ENCODE measurements around the gene LOC128125822.

Gene LOC128125822

DNA sequence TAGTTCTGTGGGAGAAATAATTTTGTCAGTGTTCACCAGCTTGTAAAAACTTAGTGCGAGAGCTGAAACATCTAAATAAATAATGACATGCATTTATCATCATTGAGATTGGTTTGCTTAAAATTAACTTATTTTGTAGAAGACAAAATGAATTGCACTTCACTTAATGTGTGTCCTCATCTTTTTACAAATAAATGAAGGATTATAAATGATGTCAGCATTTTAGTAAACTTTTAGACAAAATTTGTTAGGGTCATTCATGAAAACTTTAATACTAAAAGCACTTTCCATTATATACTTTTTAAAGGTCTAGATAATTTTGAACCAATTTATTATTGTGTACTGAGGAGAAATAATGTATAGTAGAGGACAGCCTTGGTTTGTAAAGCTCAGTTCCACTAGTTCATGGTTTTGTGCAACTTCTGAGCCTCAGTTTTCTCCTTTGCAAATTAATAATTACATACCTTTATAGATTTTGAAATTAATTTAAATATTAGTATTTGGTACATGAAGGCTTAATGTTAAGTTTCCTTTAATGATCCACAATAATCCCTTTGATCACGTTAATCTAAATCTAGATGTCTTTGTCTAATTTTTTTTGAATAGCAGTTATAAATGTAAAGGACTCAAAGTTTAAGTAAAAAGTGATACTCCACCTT is 9.2 kb downstream of the LOC128125822 start:
- Histone ChIP-seq H3K27me3 (ENCODE audit: insufficient read depth, low read length) (no peaks in the 10 kb centered on the region), H3K79me2 (ENCODE audit: insufficient read depth, low read length) (peaks cover 70% of the 10 kb centered on the region), H3K4me1 (ENCODE audit: control insufficient read depth in 1 of 2, insufficient read depth in 2 of 2, low read length in 2 of 2) (no peaks in the 10 kb centered on the region), H3K36me3 (ENCODE audit: control insufficient read depth in 1 of 2, insufficient read depth in 2 of 2, low read length in 2 of 2) (peaks cover 71 to 75% of the 10 kb centered on the region in 2 experiments), H3K4me3 (replicated peaks in 1 of 2; ENCODE audit: low read depth in 1 of 2, low read length in 2 of 2) (no peak overlapping the region), H3K27ac (ENCODE audit: low read depth, low read length) (no peak overlapping the region), H4K20me1 (ENCODE audit: insufficient read depth) (peaks cover 33% of the 10 kb centered on the region), H3K9me3 (ENCODE audit: control insufficient read depth in 1 of 2, insufficient read depth in 1 of 2, low read depth in 1 of 2, low read length in 2 of 2) (no peaks in the 10 kb centered on the region), H2AFZ (ENCODE audit: low read depth, low read length, poor library complexity, severe bottlenecking) (no peak overlapping the region), H3K4me2 (ENCODE audit: low read length) (no peak overlapping the region), H3K9ac (ENCODE audit: low read length) (no peak overlapping the region), H3K9me2 (ENCODE audit: insufficient read depth) (no peaks in the 10 kb centered on the region)
- TF ChIP-seq POLR2A (IDR thresholded peaks at IDR 0.05; ENCODE audit: borderline replicate concordance, extremely low read depth, insufficient read depth, insufficient read length) (no peak), ZNF274 (IDR thresholded peaks at IDR 0.05; ENCODE audit: low read depth, low read length) (no peak), ELF1 (IDR thresholded peaks at IDR 0.05; ENCODE audit: borderline replicate concordance, low read depth) (no peak), CBX3 (IDR thresholded peaks at IDR 0.05; ENCODE audit: low read depth) (no peak), POLR2AphosphoS5 (IDR thresholded peaks at IDR 0.05; ENCODE audit: low read depth, low read length) (no peak), SRF (IDR thresholded peaks at IDR 0.05; ENCODE audit: low read depth) (no peak), EZH2phosphoT487 (IDR thresholded peaks at IDR 0.05; ENCODE audit: borderline replicate concordance) (no peak), FOSL1 (IDR thresholded peaks at IDR 0.05; ENCODE audit: low read depth) (no peak), TCF7L2 (IDR thresholded peaks at IDR 0.05; ENCODE audit: borderline replicate concordance, extremely low read depth, insufficient read depth, insufficient read length) (no peak), SIN3A (IDR thresholded peaks at IDR 0.05; ENCODE audit: low read depth) (no peak), EGR1 (IDR thresholded peaks at IDR 0.05; ENCODE audit: low read depth) (no peak), YY1 (IDR thresholded peaks at IDR 0.05; ENCODE audit: extremely low read depth, insufficient replicate concordance, low read depth, low read length) (no peak), RAD21 (IDR thresholded peaks at IDR 0.05; ENCODE audit: low read depth) (no peak), ZFX (IDR thresholded peaks at IDR 0.05) (no peak), SP1 (IDR thresholded peaks at IDR 0.05; ENCODE audit: low read depth) (no peak), EZH2 (IDR thresholded peaks at IDR 0.05) (no peak)
- TF ChIP-seq, protein P1, sequence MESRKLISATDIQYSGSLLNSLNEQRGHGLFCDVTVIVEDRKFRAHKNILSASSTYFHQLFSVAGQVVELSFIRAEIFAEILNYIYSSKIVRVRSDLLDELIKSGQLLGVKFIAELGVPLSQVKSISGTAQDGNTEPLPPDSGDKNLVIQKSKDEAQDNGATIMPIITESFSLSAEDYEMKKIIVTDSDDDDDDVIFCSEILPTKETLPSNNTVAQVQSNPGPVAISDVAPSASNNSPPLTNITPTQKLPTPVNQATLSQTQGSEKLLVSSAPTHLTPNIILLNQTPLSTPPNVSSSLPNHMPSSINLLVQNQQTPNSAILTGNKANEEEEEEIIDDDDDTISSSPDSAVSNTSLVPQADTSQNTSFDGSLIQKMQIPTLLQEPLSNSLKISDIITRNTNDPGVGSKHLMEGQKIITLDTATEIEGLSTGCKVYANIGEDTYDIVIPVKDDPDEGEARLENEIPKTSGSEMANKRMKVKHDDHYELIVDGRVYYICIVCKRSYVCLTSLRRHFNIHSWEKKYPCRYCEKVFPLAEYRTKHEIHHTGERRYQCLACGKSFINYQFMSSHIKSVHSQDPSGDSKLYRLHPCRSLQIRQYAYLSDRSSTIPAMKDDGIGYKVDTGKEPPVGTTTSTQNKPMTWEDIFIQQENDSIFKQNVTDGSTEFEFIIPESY (IDR thresholded peaks at IDR 0.05; ENCODE audit: extremely low read depth, insufficient replicate concordance, low read length): no peak
- TF ChIP-seq, protein P2, sequence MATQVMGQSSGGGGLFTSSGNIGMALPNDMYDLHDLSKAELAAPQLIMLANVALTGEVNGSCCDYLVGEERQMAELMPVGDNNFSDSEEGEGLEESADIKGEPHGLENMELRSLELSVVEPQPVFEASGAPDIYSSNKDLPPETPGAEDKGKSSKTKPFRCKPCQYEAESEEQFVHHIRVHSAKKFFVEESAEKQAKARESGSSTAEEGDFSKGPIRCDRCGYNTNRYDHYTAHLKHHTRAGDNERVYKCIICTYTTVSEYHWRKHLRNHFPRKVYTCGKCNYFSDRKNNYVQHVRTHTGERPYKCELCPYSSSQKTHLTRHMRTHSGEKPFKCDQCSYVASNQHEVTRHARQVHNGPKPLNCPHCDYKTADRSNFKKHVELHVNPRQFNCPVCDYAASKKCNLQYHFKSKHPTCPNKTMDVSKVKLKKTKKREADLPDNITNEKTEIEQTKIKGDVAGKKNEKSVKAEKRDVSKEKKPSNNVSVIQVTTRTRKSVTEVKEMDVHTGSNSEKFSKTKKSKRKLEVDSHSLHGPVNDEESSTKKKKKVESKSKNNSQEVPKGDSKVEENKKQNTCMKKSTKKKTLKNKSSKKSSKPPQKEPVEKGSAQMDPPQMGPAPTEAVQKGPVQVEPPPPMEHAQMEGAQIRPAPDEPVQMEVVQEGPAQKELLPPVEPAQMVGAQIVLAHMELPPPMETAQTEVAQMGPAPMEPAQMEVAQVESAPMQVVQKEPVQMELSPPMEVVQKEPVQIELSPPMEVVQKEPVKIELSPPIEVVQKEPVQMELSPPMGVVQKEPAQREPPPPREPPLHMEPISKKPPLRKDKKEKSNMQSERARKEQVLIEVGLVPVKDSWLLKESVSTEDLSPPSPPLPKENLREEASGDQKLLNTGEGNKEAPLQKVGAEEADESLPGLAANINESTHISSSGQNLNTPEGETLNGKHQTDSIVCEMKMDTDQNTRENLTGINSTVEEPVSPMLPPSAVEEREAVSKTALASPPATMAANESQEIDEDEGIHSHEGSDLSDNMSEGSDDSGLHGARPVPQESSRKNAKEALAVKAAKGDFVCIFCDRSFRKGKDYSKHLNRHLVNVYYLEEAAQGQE (IDR thresholded peaks at IDR 0.05; ENCODE audit: low read depth): no peak
- POLR2A ChIA-PET: no interaction called here
- ATAC-seq (no peak), DNase-seq (ENCODE audit: low read depth, low spot score) (no peak)
- CTCF ChIA-PET: no interaction called here
- no TSS peak for BruUV-seq (replicated peaks)
- intact Hi-C loops (cut with micrococcal nuclease): no loop called here
- RAD21 ChIA-PET (ENCODE audit: low non-redundant PET in 1 of 2, low total read pairs in 2 of 2, uncharacterized antibody in 2 of 2, unreplicated experiment in 2 of 2): no interaction called here

Measured in HCT116 (cell line).